SJCRH30 (cell line): Measurements from ENCODE around the gene LYPD5. TPM values are rescaled to one million over a fixed set of nuclear protein-coding genes. Genes with fewer than 3 reads are reported as not detected.
A peak's percentile ranks its signal among the peaks of the same experiment; 100 is the strongest.

Source experiments
- DNase-seq, 2 experiments: peaks; one replicate each; pipeline ENCODE4 v3.0.0-alpha.2; 2015 to 2020
- H3K27ac ChIP-seq: fragments of 250-450 bp; sonication (Bioruptor Pico); 2 replicates; pipeline ENCODE4 v1.5.1; 2020; ENCODE audit warnings: mild to moderate bottlenecking, moderate library complexity
- H3K27me3 ChIP-seq: fragments of 250-450 bp; sonication (Bioruptor Pico); 2 replicates; pipeline ENCODE4 v1.5.1; 2020; ENCODE audit warnings: mild to moderate bottlenecking, moderate library complexity
- H3K36me3 ChIP-seq: fragments of 250-450 bp; sonication (Bioruptor Pico); 2 replicates; pipeline ENCODE4 v1.5.1; 2020; ENCODE audit warnings: mild to moderate bottlenecking, moderate library complexity
- H3K4me1 ChIP-seq: fragments of 250-450 bp; sonication (Bioruptor Pico); 2 replicates; pipeline ENCODE4 v1.5.1; 2020; ENCODE audit warnings: mild to moderate bottlenecking, moderate library complexity
- H3K4me3 ChIP-seq: fragments of 250-450 bp; sonication (Bioruptor Pico); 2 replicates; pipeline ENCODE4 v1.5.1; 2020; ENCODE audit warnings: mild to moderate bottlenecking, moderate library complexity
- H3K9me3 ChIP-seq: fragments of 250-450 bp; sonication (Bioruptor Pico); replicated peaks from 2 replicates; pipeline ENCODE4 v1.5.1; 2020; ENCODE audit warnings: mild to moderate bottlenecking, moderate library complexity
- total RNA-seq: library from RNA; depleted of rRNA; stranded (reverse); fragments of >200 nt; shearing (Covaris generic); gene quantifications from 2 replicates; pipeline ENCODE4 v1.2.3, GENCODE V29; 2014

Gene LYPD5
- total RNA-seq, 1 experiment from 2014 or later: 0.06 TPM

DNA sequence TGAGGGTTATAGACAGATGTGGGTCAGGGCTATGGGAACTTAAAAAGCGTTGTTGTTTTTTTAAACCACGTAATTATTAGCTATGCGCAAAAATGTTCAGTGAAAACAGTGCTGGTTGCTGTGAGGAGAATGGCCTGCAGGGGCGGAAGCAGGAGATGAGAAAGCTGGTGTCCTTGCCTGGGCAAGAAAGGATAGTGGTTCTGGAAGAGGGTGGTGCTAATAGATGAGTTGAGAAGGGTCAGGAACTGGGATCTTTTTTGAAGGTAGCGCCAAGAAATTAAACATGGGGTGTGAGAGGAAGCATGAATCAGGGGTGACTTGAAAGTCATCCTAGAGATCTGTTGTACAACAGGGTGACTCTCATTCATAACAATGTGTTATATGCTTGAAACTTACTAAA is 42.7 kb downstream of the LYPD5 start:
- Histone ChIP-seq H3K4me1 (no peaks in the 10 kb centered on the region), H3K27ac (no peak overlapping the region), H3K36me3 (no peaks in the 10 kb centered on the region), H3K9me3 (no peaks in the 10 kb centered on the region), H3K4me3 (no peak overlapping the region), H3K27me3 (no peaks in the 10 kb centered on the region)
- DNase-seq: peak in 1 of 2 experiments; percentile 38

DNA sequence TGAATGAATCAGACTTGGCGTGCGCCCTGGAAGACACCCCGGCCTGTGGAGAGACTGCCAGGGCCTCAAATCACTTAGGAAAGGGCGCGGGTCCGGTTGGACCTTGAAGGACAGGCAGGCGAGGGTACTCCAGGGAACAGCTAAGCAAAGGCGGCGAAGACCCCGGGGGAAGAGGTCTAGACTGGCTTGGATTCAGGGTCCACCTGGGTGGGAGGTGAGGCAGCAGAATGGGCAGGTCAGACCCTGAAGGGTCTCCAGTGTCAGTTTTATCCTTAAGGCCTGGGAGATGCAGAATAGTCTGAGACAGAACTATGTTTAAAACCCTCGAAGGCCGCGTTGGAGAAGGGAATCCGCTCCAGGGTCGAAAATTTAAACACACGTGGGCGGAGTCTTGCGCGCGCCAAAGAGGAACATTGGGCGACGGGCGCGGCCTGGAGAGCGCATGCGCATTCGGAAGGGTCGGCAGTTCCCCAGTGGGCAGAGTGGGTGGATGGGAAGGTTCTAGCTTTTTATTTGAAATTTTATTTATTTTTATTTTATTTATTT is 46.9 kb downstream of the LYPD5 start:
- no peaks in the 10 kb centered on the region for H3K27me3 ChIP-seq
- H3K27ac ChIP-seq: peak overlapping the region; percentile 98
- peak; percentile 70 to 77 for DNase-seq
- no peaks in the 10 kb centered on the region for H3K9me3 ChIP-seq
- H3K4me3 ChIP-seq: peak overlapping the region; percentile 85
- peaks cover 7% of the 10 kb centered on the region for H3K36me3 ChIP-seq
- H3K4me1 ChIP-seq: peaks cover 5% of the 10 kb centered on the region; the same call in 1 of the 2 replicates

DNA sequence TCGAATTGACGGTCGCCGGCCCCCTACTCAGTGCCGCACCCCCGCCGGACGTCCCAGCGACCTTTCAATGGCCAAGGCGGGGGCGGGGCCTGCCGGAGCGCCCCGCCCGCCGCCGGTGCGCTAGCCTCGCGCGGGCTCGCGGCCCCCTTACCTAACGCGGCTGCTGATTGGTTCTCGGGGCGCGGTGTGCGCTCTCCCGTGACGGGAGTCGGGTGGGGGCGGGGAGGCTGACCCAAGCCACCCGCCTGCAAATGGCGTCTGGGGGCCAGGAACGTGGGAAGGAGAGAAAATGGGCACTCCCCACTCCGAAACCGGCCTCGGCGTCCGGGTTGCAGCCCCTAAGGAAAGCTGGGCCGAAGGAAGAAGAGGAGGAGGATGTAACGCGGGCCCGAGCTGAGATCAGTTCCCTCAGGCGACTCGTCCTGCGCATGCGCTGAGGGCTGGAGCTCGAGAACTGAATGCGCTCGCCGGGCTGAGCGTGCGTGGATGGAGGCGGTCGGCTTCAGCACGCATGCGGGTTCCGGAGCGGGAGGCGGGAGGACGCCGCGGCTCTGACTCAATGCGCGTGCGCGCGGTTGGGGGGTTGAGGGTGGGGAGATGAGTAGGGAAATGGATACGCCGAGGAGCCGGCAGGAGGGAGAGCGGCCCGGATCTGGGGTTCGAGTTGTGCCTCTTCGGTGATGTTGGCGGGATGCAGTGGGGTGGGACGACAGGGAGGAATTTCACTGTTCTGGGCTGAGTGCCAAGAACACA is 47.6 kb downstream of the LYPD5 start, which contains the start of gene SMG9:
SMG9 (minus strand) TSS at position 460 of the 753 bp plus-strand sequence. CDS start 4,221 bp downstream, outside the sequence.
- H3K27me3 ChIP-seq: no peaks in the 10 kb centered on the region
- peak; percentile 98 for DNase-seq
- H3K36me3 ChIP-seq: peaks cover 13% of the 10 kb centered on the region
- peak within 1 kb of the TSS; percentile 85 for H3K4me3 ChIP-seq
- H3K9me3 ChIP-seq: no peaks in the 10 kb centered on the region
- peak within 1 kb of the TSS; percentile 98 for H3K27ac ChIP-seq
- H3K4me1 ChIP-seq: peaks cover 5% of the 10 kb centered on the region; the same call in 1 of the 2 replicates

GRCh38 chr19:43754253-43754502 is 48.1 kb downstream of the LYPD5 start:
- Histone ChIP-seq H3K27ac (peak overlapping the region; percentile 98), H3K4me1 (peaks cover 5% of the 10 kb centered on the region; the same call in 1 of the 2 replicates), H3K27me3 (no peaks in the 10 kb centered on the region), H3K4me3 (peak overlapping the region; percentile 85), H3K36me3 (peaks cover 18% of the 10 kb centered on the region), H3K9me3 (no peaks in the 10 kb centered on the region)
- DNase-seq: no peak

GRCh38 chr19:43752287-43752875 is 49.9 kb downstream of the LYPD5 start:
- no peak overlapping the region for H3K4me3 ChIP-seq
- peaks cover 29% of the 10 kb centered on the region for H3K36me3 ChIP-seq
- peaks cover 5% of the 10 kb centered on the region; the same call in 1 of the 2 replicates for H3K4me1 ChIP-seq
- DNase-seq: no peak
- no peaks in the 10 kb centered on the region for H3K9me3 ChIP-seq
- peak overlapping the region; percentile 14; the same call in 1 of the 2 replicates for H3K27ac ChIP-seq
- no peaks in the 10 kb centered on the region for H3K27me3 ChIP-seq

GRCh38 chr19:43751466-43752220 is 50.6 kb downstream of the LYPD5 start:
- H3K27me3 ChIP-seq: no peaks in the 10 kb centered on the region
- H3K9me3 ChIP-seq: no peaks in the 10 kb centered on the region
- no peak overlapping the region for H3K27ac ChIP-seq
- peaks cover 5% of the 10 kb centered on the region; the same call in 1 of the 2 replicates for H3K4me1 ChIP-seq
- H3K36me3 ChIP-seq: peaks cover 29% of the 10 kb centered on the region
- H3K4me3 ChIP-seq: no peak overlapping the region
- DNase-seq: no peak

DNA sequence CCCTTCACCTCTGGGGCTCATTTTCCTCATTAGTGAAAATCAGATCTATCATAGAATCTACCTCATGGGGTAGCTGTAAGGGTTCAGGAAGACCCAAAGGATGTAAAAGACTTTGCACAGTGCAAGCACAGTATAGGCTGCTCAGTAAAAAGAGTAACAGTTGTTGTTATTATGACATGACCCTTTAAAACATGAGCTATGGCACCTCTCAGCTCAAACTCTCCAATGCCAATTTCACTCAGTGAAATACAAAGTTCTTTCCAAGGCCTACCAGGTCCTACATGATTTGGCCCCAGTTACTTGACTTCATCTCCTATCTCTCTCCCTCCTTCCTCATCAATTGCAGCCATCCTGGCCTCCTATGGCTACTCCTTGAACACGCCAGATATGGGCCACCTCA is 52.3 kb downstream of the LYPD5 start:
- H3K4me3 ChIP-seq: no peak overlapping the region
- H3K36me3 ChIP-seq: peaks cover 32% of the 10 kb centered on the region
- H3K4me1 ChIP-seq: peaks cover 5% of the 10 kb centered on the region; the same call in 1 of the 2 replicates
- H3K9me3 ChIP-seq: no peaks in the 10 kb centered on the region
- no peak overlapping the region for H3K27ac ChIP-seq
- no peak for DNase-seq
- H3K27me3 ChIP-seq: no peaks in the 10 kb centered on the region

DNA sequence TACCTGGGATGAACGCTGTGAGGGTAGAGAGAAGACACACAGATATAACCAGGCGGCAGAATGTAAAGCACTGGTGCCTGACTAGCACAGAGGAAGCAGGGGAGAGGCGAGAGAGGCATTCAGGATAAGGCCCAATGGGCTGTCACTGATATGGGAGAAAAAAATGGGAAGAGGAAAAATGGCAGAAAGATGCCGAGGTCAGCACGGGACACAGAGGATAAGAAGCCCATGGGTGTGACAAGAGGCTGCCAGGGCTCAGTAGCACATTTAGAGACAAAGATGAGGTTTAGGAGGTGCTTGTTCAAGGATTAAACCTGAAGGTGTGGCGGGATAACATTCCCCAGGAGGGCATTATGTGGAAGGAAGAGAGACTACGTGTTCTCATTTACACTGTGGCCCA is 53.1 kb downstream of the LYPD5 start:
- peaks cover 36% of the 10 kb centered on the region for H3K36me3 ChIP-seq
- H3K4me1 ChIP-seq: peaks cover 5% of the 10 kb centered on the region; the same call in 1 of the 2 replicates
- no peaks in the 10 kb centered on the region for H3K9me3 ChIP-seq
- no peak overlapping the region for H3K4me3 ChIP-seq
- DNase-seq: no peak
- H3K27ac ChIP-seq: no peak overlapping the region
- H3K27me3 ChIP-seq: no peaks in the 10 kb centered on the region

- Histone ChIP-seq H3K4me1 (peaks cover 5% of the 10 kb centered on the region; the same call in 1 of the 2 replicates), H3K36me3 (peaks cover 40% of the 10 kb centered on the region)
Observed at GRCh38 chr19:43748685-43749084, 53.6 kb downstream of the LYPD5 start.

GRCh38 chr19:43748205-43748594 is 54.0 kb downstream of the LYPD5 start:
- Histone ChIP-seq H3K27ac (no peak overlapping the region), H3K4me1 (peaks cover 5% of the 10 kb centered on the region; the same call in 1 of the 2 replicates), H3K36me3 (peaks cover 41% of the 10 kb centered on the region), H3K27me3 (no peaks in the 10 kb centered on the region), H3K9me3 (no peaks in the 10 kb centered on the region), H3K4me3 (no peak overlapping the region)
- DNase-seq: no peak

More at GRCh38 chr19:43748685-43749084, 53.6 kb downstream of the LYPD5 start:
- Histone ChIP-seq H3K27me3 (no peaks in the 10 kb centered on the region), H3K4me3 (no peak overlapping the region), H3K9me3 (no peaks in the 10 kb centered on the region), H3K27ac (no peak overlapping the region)
- no peak for DNase-seq

DNA sequence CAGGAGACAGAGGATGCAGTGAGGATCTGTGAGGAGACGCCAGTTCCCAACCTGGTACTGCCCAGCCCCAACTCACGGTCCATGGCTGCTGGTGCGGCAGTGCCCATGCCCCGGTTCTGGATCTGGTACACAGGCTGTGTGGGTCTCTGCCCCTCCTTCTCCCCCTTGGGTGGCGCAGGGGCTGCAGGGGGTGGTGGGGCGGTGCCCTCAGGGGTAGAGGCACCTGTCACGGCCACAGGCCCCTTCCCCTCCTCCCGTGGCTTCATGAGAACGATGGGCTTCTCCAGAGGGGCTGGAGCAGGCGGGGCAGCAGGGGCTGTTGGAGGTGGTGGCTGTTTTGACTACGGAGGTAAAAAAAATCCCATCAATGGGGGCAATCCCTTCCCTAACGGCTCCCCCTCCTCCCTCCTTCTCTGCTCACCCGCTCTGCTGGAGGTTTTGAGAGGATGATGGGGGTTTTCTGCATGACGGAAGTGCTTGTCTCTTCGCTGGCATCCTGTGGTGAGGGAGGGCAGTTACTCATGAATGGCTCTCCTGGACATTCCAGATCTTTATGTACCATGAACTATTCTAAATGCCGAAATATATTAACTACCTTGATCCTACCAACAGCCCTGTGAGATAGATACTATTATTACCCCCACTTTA is 54.6 kb downstream of the LYPD5 start:
- DNase-seq: no peak
- Histone ChIP-seq H3K27me3 (no peaks in the 10 kb centered on the region), H3K27ac (no peak overlapping the region), H3K9me3 (no peaks in the 10 kb centered on the region), H3K4me1 (peaks cover 5% of the 10 kb centered on the region; the same call in 1 of the 2 replicates), H3K4me3 (no peak overlapping the region), H3K36me3 (peaks cover 41% of the 10 kb centered on the region)
